Measurements from ENCODE around the gene ZC3H12A. TPM values are rescaled to one million over a fixed set of nuclear protein-coding genes. Genes with fewer than 3 reads are reported as not detected.

Gene ZC3H12A
- total RNA-seq, 6 donors from 2014 or later, result 17.6 to 55.5 (median 26.2) TPM

GRCh38 chr1:37461698-37462436, 12.5 kb upstream of the ZC3H12A start:
- ATAC-seq (ENCODE audit: low FRiP score in 2 of 2) (no peak), DNase-seq (no peak)
- TF ChIP-seq CTCF (IDR thresholded peaks at IDR 0.05), result no peak
- TF ChIP-seq POLR2AphosphoS5 (IDR thresholded peaks at IDR 0.05), result peak in 1 of 2 donors; percentile 11
- 80 to 88% methylated on average over 9 of the region's 9 CpGs for WGBS, 2 donors
- peaks cover 0 to 4% (median 0%) of the 10 kb centered on the region in 4 donors for H3K4me1 ChIP-seq
- H3K9me3 ChIP-seq, result no peaks in the 10 kb centered on the region
- no peak overlapping the region for H3K4me3 ChIP-seq
- H3K27ac ChIP-seq, result no peak overlapping the region
- H3K36me3 ChIP-seq, result no peaks in the 10 kb centered on the region
- H3K27me3 ChIP-seq, result no peaks in the 10 kb centered on the region

- Histone ChIP-seq H3K4me1 (peaks cover 0 to 4% (median 0%) of the 10 kb centered on the region in 4 donors), H3K4me3 (no peak overlapping the region), H3K9me3 (no peaks in the 10 kb centered on the region), H3K27ac (no peak overlapping the region), H3K27me3 (no peaks in the 10 kb centered on the region), H3K36me3 (no peaks in the 10 kb centered on the region)
- ATAC-seq (ENCODE audit: low FRiP score in 2 of 2) (no peak), DNase-seq (no peak)
- no peak for TF ChIP-seq POLR2AphosphoS5 (IDR thresholded peaks at IDR 0.05)
- no peak for TF ChIP-seq EP300 (IDR thresholded peaks at IDR 0.05)
- TF ChIP-seq CTCF (IDR thresholded peaks at IDR 0.05), result no peak
- TF ChIP-seq POLR2A (IDR thresholded peaks at IDR 0.05), result no peak
- WGBS, 2 donors, result 88 to 97% methylated on average over 2 of the region's 2 CpGs
Observed at GRCh38 chr1:37464443-37464842, 9.9 kb upstream of the ZC3H12A start.

GRCh38 chr1:37465593-37466517, 8.5 kb upstream of the ZC3H12A start:
- DNase-seq (no peak), ATAC-seq (ENCODE audit: low FRiP score in 2 of 2) (peak in 1 of 2 donors; percentile 45)
- no peaks in the 10 kb centered on the region for H3K27me3 ChIP-seq
- no peaks in the 10 kb centered on the region for H3K9me3 ChIP-seq
- TF ChIP-seq CTCF (IDR thresholded peaks at IDR 0.05) (no peak), POLR2AphosphoS5 (IDR thresholded peaks at IDR 0.05) (no peak), EP300 (IDR thresholded peaks at IDR 0.05) (no peak), POLR2A (IDR thresholded peaks at IDR 0.05) (no peak)
- H3K36me3 ChIP-seq, result no peaks in the 10 kb centered on the region
- no peak overlapping the region for H3K4me3 ChIP-seq
- 93 to 94% methylated on average over 6 of the region's 6 CpGs for WGBS, 2 donors
- H3K4me1 ChIP-seq, result peaks cover 0 to 12% (median under 1%) of the 10 kb centered on the region in 4 donors
- H3K27ac ChIP-seq, result peak overlapping the region in 1 of 4 donors; percentile 2

DNA sequence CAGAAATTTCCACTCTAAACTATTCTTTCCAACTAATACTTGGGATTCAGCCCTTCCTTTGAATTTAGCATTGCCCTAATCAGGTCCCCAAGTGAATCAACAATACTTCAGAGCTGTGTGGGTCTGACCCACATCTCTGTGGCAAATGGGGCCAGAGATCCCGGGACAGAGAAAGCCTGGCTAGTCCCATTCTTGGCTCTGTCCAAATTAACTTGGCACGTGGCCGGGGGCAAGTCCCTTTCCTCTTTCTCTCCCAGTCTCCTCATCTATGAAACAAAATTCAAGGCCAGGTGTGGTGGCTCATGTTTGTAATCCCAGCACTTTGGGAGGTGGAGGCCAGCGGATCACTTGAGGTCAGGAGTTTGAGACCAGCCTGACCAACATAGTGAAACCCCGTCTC, 6.3 kb upstream of the ZC3H12A start:
- H3K27me3 ChIP-seq, result no peaks in the 10 kb centered on the region
- 87 to 94% methylated on average over 5 of the region's 5 CpGs for WGBS, 2 donors
- no peak overlapping the region for H3K27ac ChIP-seq
- no peaks in the 10 kb centered on the region for H3K9me3 ChIP-seq
- ATAC-seq (ENCODE audit: low FRiP score in 2 of 2) (no peak), DNase-seq (no peak)
- no peaks in the 10 kb centered on the region for H3K36me3 ChIP-seq
- no peak overlapping the region for H3K4me3 ChIP-seq
- no peak for TF ChIP-seq EP300 (IDR thresholded peaks at IDR 0.05)
- no peak for TF ChIP-seq POLR2A (IDR thresholded peaks at IDR 0.05)
- TF ChIP-seq POLR2AphosphoS5 (IDR thresholded peaks at IDR 0.05), result no peak
- no peak for TF ChIP-seq CTCF (IDR thresholded peaks at IDR 0.05)
- H3K4me1 ChIP-seq, result peaks cover 17 to 33% (median 22%) of the 10 kb centered on the region in 4 donors
